Mesenchymal stem cell (in vitro differentiated cells and primary cell): ENCODE measurements around the gene TRIO.
A peak's percentile ranks its signal among the peaks of the same experiment; 100 is the strongest.

ENCODE experiments used
- DNase-seq: peaks from one replicate; pipeline ENCODE4 v3.0.0-alpha.2; 2013
- H2AFZ ChIP-seq: one replicate; pipeline ENCODE4 v1.6.1; 2013; ENCODE audit warnings: low read depth, mild to moderate bottlenecking, control low read depth, inconsistent platforms, low read length, moderate library complexity
- H2AK5ac ChIP-seq: 2 replicates; pipeline ENCODE4 v1.6.1; 2013; ENCODE audit warnings: low read length, moderate library complexity, mild to moderate bottlenecking, inconsistent platforms; ENCODE audit not compliant: severe bottlenecking
- H2BK120ac ChIP-seq: one replicate; pipeline ENCODE4 v1.6.1; 2013; ENCODE audit warnings: low read depth, mild to moderate bottlenecking, inconsistent platforms, low read length, moderate library complexity
- H2BK12ac ChIP-seq, 2 experiments: one replicate each; pipeline ENCODE4 v1.6.1; 2013; ENCODE audit warnings: inconsistent platforms in 2 of 2, low read length in 2 of 2, mild to moderate bottlenecking in 2 of 2, moderate library complexity in 2 of 2, control low read depth in 1 of 2
- H2BK15ac ChIP-seq: one replicate; pipeline ENCODE4 v1.6.1; 2013; ENCODE audit warnings: mild to moderate bottlenecking, low read depth, inconsistent platforms; ENCODE audit not compliant: poor library complexity, severe bottlenecking
- H2BK5ac ChIP-seq: 2 replicates; pipeline ENCODE4 v1.6.1; 2013; ENCODE audit warnings: low read depth, mild to moderate bottlenecking, low read length, control low read depth, inconsistent platforms; ENCODE audit not compliant: poor library complexity, severe bottlenecking
- H3K14ac ChIP-seq, 2 experiments: one replicate each; pipeline ENCODE4 v1.6.1; 2013; ENCODE audit warnings: inconsistent platforms in 2 of 2, low read length in 2 of 2, control low read depth in 1 of 2, mild to moderate bottlenecking in 1 of 2, moderate library complexity in 1 of 2
- H3K18ac ChIP-seq, 2 experiments: one replicate each; pipeline ENCODE4 v1.6.1; 2013; ENCODE audit warnings: inconsistent platforms in 2 of 2, low read length in 2 of 2, control low read depth in 1 of 2, low read depth in 1 of 2, mild to moderate bottlenecking in 1 of 2
- H3K23ac ChIP-seq, 2 experiments: one replicate each; pipeline ENCODE4 v1.6.1; 2013; ENCODE audit warnings: inconsistent platforms in 2 of 2, low read length in 2 of 2, mild to moderate bottlenecking in 2 of 2, moderate library complexity in 2 of 2, control low read depth in 1 of 2
- H3K27ac ChIP-seq: 2 replicates; pipeline ENCODE4 v1.5.1; 2013; ENCODE audit warnings: mild to moderate bottlenecking, moderate library complexity, low read length, control low read depth, inconsistent platforms; ENCODE audit not compliant: poor library complexity, severe bottlenecking
- H3K27me3 ChIP-seq, 2 experiments: 2 replicates each; pipeline versions ENCODE4 v1.6.1 to v1.7.0; 2013; ENCODE audit warnings: low read length in 2 of 2, mild to moderate bottlenecking in 2 of 2, moderate library complexity in 2 of 2, control low read depth in 1 of 2, inconsistent platforms in 1 of 2; ENCODE audit not compliant: control insufficient read depth in 1 of 2, insufficient read depth in 1 of 2
- H3K36me3 ChIP-seq, 2 experiments: 2 replicates each; pipeline versions ENCODE4 v1.6.1 to v1.7.0; 2013; ENCODE audit warnings: low read length in 2 of 2, control low read depth in 1 of 2, inconsistent platforms in 1 of 2, low read depth in 1 of 2, mild to moderate bottlenecking in 1 of 2; ENCODE audit not compliant: insufficient read depth in 2 of 2, control insufficient read depth in 1 of 2
- H3K4ac ChIP-seq, 2 experiments: one replicate each; pipeline ENCODE4 v1.6.1; 2013; ENCODE audit warnings: inconsistent platforms in 2 of 2, low read length in 2 of 2, mild to moderate bottlenecking in 2 of 2, moderate library complexity in 2 of 2, control low read depth in 1 of 2, low read depth in 1 of 2
- H3K4me1 ChIP-seq: 2 replicates; pipeline ENCODE4 v1.6.1; 2013; ENCODE audit warnings: low read depth, low read length, control low read depth; ENCODE audit not compliant: control insufficient read depth, insufficient read depth
- H3K4me2 ChIP-seq: 2 replicates; pipeline ENCODE4 v1.6.1; 2013; ENCODE audit warnings: low read length, mild to moderate bottlenecking, inconsistent platforms; ENCODE audit not compliant: poor library complexity, severe bottlenecking
- H3K4me3 ChIP-seq, 2 experiments: 2 replicates each; pipeline versions ENCODE4 v1.5.1 to v1.7.0; 2013; ENCODE audit warnings: low read length in 2 of 2, mild to moderate bottlenecking in 2 of 2, control low read depth in 1 of 2, low read depth in 1 of 2; ENCODE audit not compliant: insufficient read depth in 1 of 2
- H3K79me1 ChIP-seq: replicated peaks from 2 replicates; pipeline ENCODE4 v1.6.1; 2013; ENCODE audit warnings: mild to moderate bottlenecking, control low read depth, low read length, inconsistent platforms; ENCODE audit not compliant: poor library complexity, severe bottlenecking
- H3K9ac ChIP-seq: 2 replicates; pipeline ENCODE4 v1.7.0; 2013; ENCODE audit warnings: mild to moderate bottlenecking, low read length, moderate library complexity
- H3K9me3 ChIP-seq: 2 replicates; pipeline ENCODE4 v1.7.0; 2013; ENCODE audit warnings: mild to moderate bottlenecking, low read length; ENCODE audit not compliant: control insufficient read depth
- H4K8ac ChIP-seq: one replicate; pipeline ENCODE4 v1.6.1; 2013; ENCODE audit warnings: inconsistent platforms, mild to moderate bottlenecking, low read length, moderate library complexity
- H4K91ac ChIP-seq: one replicate; pipeline ENCODE4 v1.6.1; 2013; ENCODE audit warnings: mild to moderate bottlenecking, low read length, inconsistent platforms
- WGBS: methylation state at CpG from one replicate; pipeline ENCODE4 v1.1.7; 2013; ENCODE audit warnings: mixed read lengths; 5-methylcytosine and 5-hydroxymethylcytosine counted together

TRIO gene

GRCh38 chr5:14187660-14188059 is 44.5 kb downstream of the TRIO start:
- no peak overlapping the region for H3K4me3 ChIP-seq
- H4K8ac ChIP-seq = no peak overlapping the region
- H3K4ac ChIP-seq = no peak overlapping the region
- H3K27me3 ChIP-seq = no peaks in the 10 kb centered on the region
- H2AK5ac ChIP-seq = no peak overlapping the region
- no peak overlapping the region for H2BK120ac ChIP-seq
- WGBS = 85% methylated on average over 4 of the region's 5 CpGs
- no peak overlapping the region for H3K18ac ChIP-seq
- H3K14ac ChIP-seq = no peak overlapping the region
- H3K9me3 ChIP-seq = no peaks in the 10 kb centered on the region
- peak overlapping the region; percentile 36 for H3K9ac ChIP-seq
- no peak overlapping the region for H2BK12ac ChIP-seq
- H3K4me1 ChIP-seq = peaks cover 33% of the 10 kb centered on the region
- H3K4me2 ChIP-seq = no peak overlapping the region
- H3K79me1 ChIP-seq = no peaks in the 10 kb centered on the region
- no peak overlapping the region for H4K91ac ChIP-seq
- H3K36me3 ChIP-seq = no peaks in the 10 kb centered on the region
- H2BK5ac ChIP-seq = no peak overlapping the region
- no peak overlapping the region for H2BK15ac ChIP-seq
- no peak overlapping the region for H2AFZ ChIP-seq
- DNase-seq = no peak
- peak overlapping the region; percentile 54 for H3K27ac ChIP-seq
- no peak overlapping the region for H3K23ac ChIP-seq

GRCh38 chr5:14188778-14189177 is 45.6 kb downstream of the TRIO start:
- Histone ChIP-seq H3K4ac (no peak overlapping the region), H2BK5ac (no peak overlapping the region), H3K4me1 (peaks cover 27% of the 10 kb centered on the region), H3K23ac (no peak overlapping the region), H3K18ac (no peak overlapping the region), H2BK15ac (no peak overlapping the region), H3K4me3 (no peak overlapping the region), H3K36me3 (peaks cover 0 to 2% of the 10 kb centered on the region in 2 experiments), H3K27ac (peak overlapping the region; percentile 25), H3K4me2 (no peak overlapping the region), H3K79me1 (no peaks in the 10 kb centered on the region), H2AFZ (no peak overlapping the region), H4K8ac (no peak overlapping the region), H3K14ac (no peak overlapping the region), H2BK120ac (no peak overlapping the region), H2BK12ac (no peak overlapping the region), H3K9ac (peak overlapping the region; percentile 74), H4K91ac (no peak overlapping the region), H3K9me3 (no peaks in the 10 kb centered on the region), H2AK5ac (no peak overlapping the region), H3K27me3 (no peaks in the 10 kb centered on the region)
- WGBS = 75% methylated on average over 3 of the region's 4 CpGs
- no peak for DNase-seq

GRCh38 chr5:14189680-14190079 is 46.5 kb downstream of the TRIO start:
- peak overlapping the region in 1 of 2 experiments; percentile 46 for H3K4me3 ChIP-seq
- H4K91ac ChIP-seq = no peak overlapping the region
- peak overlapping the region; percentile 95 for H3K27ac ChIP-seq
- WGBS = 73% methylated on average over 2 of the region's 4 CpGs
- no peak overlapping the region for H2AFZ ChIP-seq
- peak overlapping the region in 1 of 2 experiments; percentile 80 for H3K18ac ChIP-seq
- peak overlapping the region; percentile 49 for H2AK5ac ChIP-seq
- no peaks in the 10 kb centered on the region for H3K9me3 ChIP-seq
- H2BK12ac ChIP-seq = peak overlapping the region; percentile 29 to 31
- peak overlapping the region; percentile 47 for H3K4me2 ChIP-seq
- H4K8ac ChIP-seq = peak overlapping the region; percentile 22
- no peak overlapping the region for H3K4ac ChIP-seq
- no peak overlapping the region for H3K23ac ChIP-seq
- no peak overlapping the region for H3K14ac ChIP-seq
- H2BK15ac ChIP-seq = no peak overlapping the region
- peak overlapping the region; percentile 74 for H3K9ac ChIP-seq
- peak overlapping the region; percentile 67 for H2BK120ac ChIP-seq
- DNase-seq = no peak
- peaks cover 0 to 10% of the 10 kb centered on the region in 2 experiments for H3K36me3 ChIP-seq
- H3K4me1 ChIP-seq = peaks cover 23% of the 10 kb centered on the region
- H2BK5ac ChIP-seq = peak overlapping the region; percentile 24
- no peaks in the 10 kb centered on the region for H3K27me3 ChIP-seq
- H3K79me1 ChIP-seq = no peaks in the 10 kb centered on the region

DNA sequence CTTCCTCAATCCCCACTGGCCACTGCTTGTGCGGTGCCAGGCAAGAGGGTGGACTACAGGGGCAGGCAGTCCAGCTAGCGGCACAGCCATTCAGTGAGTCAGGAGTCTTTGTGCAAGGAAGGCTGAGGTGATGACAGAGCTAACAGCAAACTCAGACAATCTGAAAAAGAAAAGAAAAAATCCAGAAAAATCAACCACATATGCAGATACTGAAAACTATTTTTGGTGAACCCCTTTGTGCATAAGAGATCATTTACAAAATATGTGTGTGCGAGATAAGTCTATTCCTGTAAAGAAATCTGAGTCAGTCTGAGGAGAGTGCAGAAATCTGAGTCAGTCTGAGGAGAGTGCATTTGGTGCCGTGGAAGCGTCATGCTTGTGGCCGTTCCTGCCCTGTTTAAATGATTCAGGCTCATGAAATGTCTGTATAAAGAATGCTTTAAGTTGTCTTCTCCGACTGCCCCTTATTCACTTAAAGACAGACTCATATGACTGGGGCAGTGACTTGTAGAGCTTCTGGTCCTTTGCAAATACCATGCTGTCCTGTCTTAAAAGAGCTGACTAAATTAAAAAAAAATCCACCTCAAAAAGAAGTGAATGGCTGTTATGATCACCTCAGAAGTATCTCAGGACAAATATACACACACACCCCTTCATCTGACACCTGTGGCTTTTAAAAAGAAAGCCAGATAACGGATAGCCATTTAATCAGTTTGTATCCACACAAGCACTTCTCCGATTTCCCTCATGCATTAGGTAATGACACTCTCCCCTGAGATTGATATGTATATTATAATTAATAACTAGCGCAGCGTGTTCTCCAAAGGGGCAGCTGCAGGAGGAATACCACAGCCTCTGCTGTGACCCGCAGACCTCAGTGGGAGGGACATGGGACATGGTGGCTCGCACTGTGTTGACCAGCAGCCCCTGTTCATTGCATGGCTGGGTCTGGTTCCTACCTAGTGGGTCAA is 47.3 kb downstream of the TRIO start:
- H3K4me1 ChIP-seq = peaks cover 18% of the 10 kb centered on the region
- WGBS = 31% methylated on average over 10 of the region's 13 CpGs
- peaks cover 0 to 10% of the 10 kb centered on the region in 2 experiments for H3K36me3 ChIP-seq
- peak overlapping the region; percentile 79 for H3K9ac ChIP-seq
- H2AK5ac ChIP-seq = peak overlapping the region; percentile 50
- peak; percentile 99 for DNase-seq
- no peak overlapping the region for H2BK15ac ChIP-seq
- H2BK5ac ChIP-seq = peak overlapping the region; percentile 9
- peak overlapping the region; percentile 80 to 98 for H3K18ac ChIP-seq
- no peaks in the 10 kb centered on the region for H3K79me1 ChIP-seq
- no peaks in the 10 kb centered on the region for H3K27me3 ChIP-seq
- H4K91ac ChIP-seq = peak overlapping the region; percentile 34
- H2BK12ac ChIP-seq = peak overlapping the region; percentile 49 to 83
- H3K27ac ChIP-seq = peak overlapping the region; percentile 95
- H4K8ac ChIP-seq = peak overlapping the region; percentile 3
- H3K4me3 ChIP-seq = peak overlapping the region in 1 of 2 experiments; percentile 67
- peak overlapping the region in 1 of 2 experiments; percentile 89 for H3K14ac ChIP-seq
- H2BK120ac ChIP-seq = peak overlapping the region; percentile 67
- no peak overlapping the region for H2AFZ ChIP-seq
- H3K9me3 ChIP-seq = no peaks in the 10 kb centered on the region
- peak overlapping the region in 1 of 2 experiments; percentile 96 for H3K4ac ChIP-seq
- H3K23ac ChIP-seq = no peak overlapping the region
- peak overlapping the region; percentile 54 for H3K4me2 ChIP-seq
